HEK293T (cell line): ENCODE data around the gene OR2AE1.

Experiments
- CTCF ChIA-PET: fragments of 350-600 bp; formaldehyde crosslinking; extraction: SDS; loops from one replicate; lab custom pipeline; 2021; ENCODE audit warnings: antibody characterized with exemption, inconsistent platforms; lab: Yijun Ruan, JAX
- POLR2A ChIA-PET: fragments of 350-600 bp; formaldehyde crosslinking; extraction: SDS; loops from one replicate; lab custom pipeline; 2020; ENCODE audit warnings: antibody characterized with exemption, inconsistent platforms; lab: Yijun Ruan, JAX
- DNase-seq: peaks from one replicate; pipeline ENCODE4 v3.0.0; 2012; ENCODE audit warnings: mixed read lengths; ENCODE audit errors: extremely low spot score
- ARNT ChIP-seq: fragments of 450-650 bp; IDR thresholded peaks from 2 replicates; pipeline ENCODE4 v1.6.1; 2017; ENCODE audit warnings: mild to moderate bottlenecking
- BHLHE40 ChIP-seq: fragments of 450-650 bp; IDR thresholded peaks from 2 replicates; pipeline ENCODE4 v1.6.1; 2016; ENCODE audit warnings: mild to moderate bottlenecking, moderate library complexity, borderline replicate concordance
- CTBP1 ChIP-seq: fragments of 450-650 bp; IDR thresholded peaks from 2 replicates; pipeline ENCODE4 v1.6.1; 2016; ENCODE audit warnings: borderline replicate concordance
- ELF4 ChIP-seq: fragments of 450-650 bp; IDR thresholded peaks from 2 replicates; pipeline ENCODE4 v1.6.1; 2017; ENCODE audit warnings: antibody characterized with exemption
- FOXA1 ChIP-seq: fragments of 450-650 bp; IDR thresholded peaks from 2 replicates; pipeline ENCODE4 v1.6.1; 2016; ENCODE audit warnings: mild to moderate bottlenecking
- FOXK2 ChIP-seq: fragments of 450-650 bp; IDR thresholded peaks from 2 replicates; pipeline ENCODE4 v1.6.1; 2016; ENCODE audit warnings: mild to moderate bottlenecking
- FOXM1 ChIP-seq: fragments of 450-650 bp; IDR thresholded peaks from 2 replicates; pipeline ENCODE4 v1.6.1; 2017; ENCODE audit warnings: mild to moderate bottlenecking, borderline replicate concordance
- HDGF ChIP-seq: fragments of 450-650 bp; IDR thresholded peaks from 2 replicates; pipeline ENCODE4 v1.6.1; 2017; ENCODE audit warnings: antibody characterized with exemption, borderline replicate concordance
- L3MBTL2 ChIP-seq: fragments of 450-650 bp; conservative IDR thresholded peaks from 2 replicates; pipeline ENCODE4 v1.6.1; 2016; ENCODE audit warnings: mild to moderate bottlenecking
- LEF1 ChIP-seq: fragments of 450-650 bp; IDR thresholded peaks from 2 replicates; pipeline ENCODE4 v1.6.1; 2017; ENCODE audit warnings: mild to moderate bottlenecking, borderline replicate concordance
- NFRKB ChIP-seq: fragments of 450-650 bp; IDR thresholded peaks from 2 replicates; pipeline ENCODE4 v1.6.1; 2016; ENCODE audit warnings: mild to moderate bottlenecking, moderate library complexity
- SP1 ChIP-seq: fragments of 450-650 bp; IDR thresholded peaks from 2 replicates; pipeline ENCODE4 v1.6.1; 2017
- SUZ12 ChIP-seq: fragments of 450-650 bp; IDR thresholded peaks from 2 replicates; pipeline ENCODE4 v1.6.1; 2016; ENCODE audit warnings: mild to moderate bottlenecking
- TARDBP ChIP-seq: fragments of 450-650 bp; IDR thresholded peaks from 2 replicates; pipeline ENCODE4 v1.6.1; 2016
- ZNF384 ChIP-seq: fragments of 450-650 bp; IDR thresholded peaks from 2 replicates; pipeline ENCODE4 v1.6.1; 2016
- TF ChIP-seq, protein P1 (sequence below): fragments of 450-650 bp; IDR thresholded peaks from 2 replicates; pipeline ENCODE4 v1.6.1; 2016

Gene OR2AE1

DNA sequence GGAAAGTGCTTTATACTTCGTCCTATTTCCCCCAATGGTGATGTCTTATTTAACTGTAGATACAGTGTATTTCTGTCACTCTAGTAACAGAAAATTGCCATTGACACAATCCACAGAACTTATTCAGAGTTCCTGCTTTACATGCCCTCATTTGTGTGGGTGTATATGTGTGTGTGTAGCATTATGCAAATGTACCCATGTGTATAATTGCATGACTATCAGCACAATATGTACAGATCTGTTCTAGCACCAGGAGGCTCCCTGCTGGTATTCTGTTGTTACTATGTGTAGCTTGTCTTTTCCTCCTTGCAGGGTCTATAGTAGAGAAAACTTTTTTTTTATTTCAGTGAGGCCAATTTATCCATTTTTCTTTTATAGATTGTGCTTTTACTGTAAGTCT is 32.5 kb downstream of the OR2AE1 start:
- TF ChIP-seq FOXM1, result no peak
- TF ChIP-seq FOXA1, result no peak
- TF ChIP-seq, protein P1, sequence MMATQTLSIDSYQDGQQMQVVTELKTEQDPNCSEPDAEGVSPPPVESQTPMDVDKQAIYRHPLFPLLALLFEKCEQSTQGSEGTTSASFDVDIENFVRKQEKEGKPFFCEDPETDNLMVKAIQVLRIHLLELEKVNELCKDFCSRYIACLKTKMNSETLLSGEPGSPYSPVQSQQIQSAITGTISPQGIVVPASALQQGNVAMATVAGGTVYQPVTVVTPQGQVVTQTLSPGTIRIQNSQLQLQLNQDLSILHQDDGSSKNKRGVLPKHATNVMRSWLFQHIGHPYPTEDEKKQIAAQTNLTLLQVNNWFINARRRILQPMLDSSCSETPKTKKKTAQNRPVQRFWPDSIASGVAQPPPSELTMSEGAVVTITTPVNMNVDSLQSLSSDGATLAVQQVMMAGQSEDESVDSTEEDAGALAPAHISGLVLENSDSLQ, result no peak
- TF ChIP-seq LEF1, result no peak
- TF ChIP-seq ARNT, result no peak
- no peak for TF ChIP-seq SUZ12
- TF ChIP-seq CTBP1, result no peak
- no peak for TF ChIP-seq SP1
- no peak for TF ChIP-seq ELF4
- TF ChIP-seq TARDBP, result no peak
- TF ChIP-seq L3MBTL2, result no peak
- DNase-seq, result no peak
- ChIA-PET POLR2A (no interaction called here), CTCF (no interaction called here)

DNA sequence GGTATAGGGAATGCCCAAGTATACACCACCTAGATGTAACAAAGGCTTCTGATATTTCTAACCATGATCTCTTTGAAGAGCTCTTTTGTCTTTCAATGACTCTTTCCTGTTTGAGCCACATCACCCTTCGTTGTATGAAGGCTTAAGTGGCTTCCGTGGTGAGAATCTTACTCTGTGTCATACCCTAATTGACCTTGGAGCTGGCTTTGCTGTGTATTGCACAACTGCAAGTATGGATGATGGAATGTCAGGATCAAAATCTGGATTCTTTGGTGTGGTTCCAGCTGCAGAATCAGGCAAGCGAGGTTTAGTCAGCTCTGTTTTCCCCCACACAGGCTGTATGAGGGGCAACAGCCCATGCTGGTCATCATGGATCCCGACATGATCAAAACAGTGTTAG is 33.0 kb downstream of the OR2AE1 start:
- TF ChIP-seq LEF1, result no peak
- no peak for TF ChIP-seq FOXM1
- no peak for TF ChIP-seq ARNT
- no peak for TF ChIP-seq TARDBP
- TF ChIP-seq CTBP1, result no peak
- no peak for TF ChIP-seq NFRKB
- TF ChIP-seq, protein P1, result no peak
- TF ChIP-seq SP1, result no peak
- no peak for TF ChIP-seq L3MBTL2
- no peak for TF ChIP-seq ZNF384
- TF ChIP-seq ELF4, result no peak
- no peak for TF ChIP-seq HDGF
- TF ChIP-seq FOXK2, result no peak
- ChIA-PET POLR2A (no interaction called here), CTCF (no interaction called here)
- DNase-seq, result no peak

DNA sequence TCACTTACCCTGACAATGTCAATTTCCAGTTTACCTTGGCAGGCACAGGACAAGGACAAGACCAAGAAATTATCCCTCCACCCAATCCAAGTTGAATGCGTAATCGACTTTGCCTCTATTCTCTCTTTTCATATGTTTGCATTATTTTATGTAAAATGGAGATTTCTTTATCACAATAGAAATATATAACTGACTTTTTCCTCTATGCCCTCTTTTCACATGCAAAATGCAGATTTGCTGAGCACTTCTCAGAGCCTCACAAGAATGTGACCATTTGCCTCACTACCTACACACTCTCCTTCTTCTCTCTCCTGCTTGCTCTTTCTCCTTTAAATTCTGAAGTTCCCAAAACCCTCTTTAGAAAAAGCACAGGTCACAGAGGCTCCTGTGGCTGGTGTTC is 33.9 kb downstream of the OR2AE1 start:
- TF ChIP-seq ZNF384 (no peak), HDGF (no peak), TARDBP (no peak), ELF4 (no peak), BHLHE40 (no peak), ARNT (no peak), NFRKB (no peak), L3MBTL2 (no peak), SUZ12 (no peak), FOXK2 (no peak), LEF1 (no peak), SP1 (no peak), CTBP1 (no peak), FOXA1 (no peak), FOXM1 (no peak)
- TF ChIP-seq, protein P1, result no peak
- POLR2A ChIA-PET, result no interaction called here
- no peak for DNase-seq
- CTCF ChIA-PET, result no interaction called here

DNA sequence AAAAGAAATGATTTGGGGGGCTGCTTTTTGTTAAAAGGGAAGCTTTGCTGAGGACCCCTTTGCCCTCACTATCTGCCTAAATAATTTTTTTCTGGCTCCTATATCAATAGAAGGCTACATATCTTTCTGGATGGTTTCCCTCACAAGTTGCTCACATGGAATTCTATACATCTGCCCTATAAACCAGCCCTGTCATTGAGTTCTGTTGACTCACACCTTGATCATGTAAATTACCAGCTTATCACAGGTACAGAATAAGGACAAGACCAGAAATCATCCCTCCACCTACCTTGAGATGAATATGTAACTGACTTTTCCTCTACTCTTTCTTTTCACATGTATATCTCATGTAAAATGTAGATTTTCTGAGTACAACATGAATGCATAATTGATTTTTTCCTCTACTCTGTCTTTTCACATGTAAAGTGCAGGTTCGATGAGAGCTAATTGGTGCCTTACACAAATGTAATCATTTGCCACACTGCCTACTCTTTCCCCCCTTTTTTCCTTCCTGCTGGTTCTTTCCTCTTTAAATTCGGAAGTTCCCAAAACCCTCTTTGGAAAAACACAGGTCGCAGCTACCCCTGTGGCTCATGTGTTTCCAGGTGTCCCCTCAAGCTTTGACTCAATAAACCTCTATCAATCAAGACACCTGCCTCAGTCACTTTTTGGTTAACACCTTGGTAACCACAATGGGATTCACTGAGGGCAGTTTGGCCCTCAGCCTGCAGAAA is 36.5 kb downstream of the OR2AE1 start:
- no peak for DNase-seq
- POLR2A ChIA-PET, result no interaction called here

DNA sequence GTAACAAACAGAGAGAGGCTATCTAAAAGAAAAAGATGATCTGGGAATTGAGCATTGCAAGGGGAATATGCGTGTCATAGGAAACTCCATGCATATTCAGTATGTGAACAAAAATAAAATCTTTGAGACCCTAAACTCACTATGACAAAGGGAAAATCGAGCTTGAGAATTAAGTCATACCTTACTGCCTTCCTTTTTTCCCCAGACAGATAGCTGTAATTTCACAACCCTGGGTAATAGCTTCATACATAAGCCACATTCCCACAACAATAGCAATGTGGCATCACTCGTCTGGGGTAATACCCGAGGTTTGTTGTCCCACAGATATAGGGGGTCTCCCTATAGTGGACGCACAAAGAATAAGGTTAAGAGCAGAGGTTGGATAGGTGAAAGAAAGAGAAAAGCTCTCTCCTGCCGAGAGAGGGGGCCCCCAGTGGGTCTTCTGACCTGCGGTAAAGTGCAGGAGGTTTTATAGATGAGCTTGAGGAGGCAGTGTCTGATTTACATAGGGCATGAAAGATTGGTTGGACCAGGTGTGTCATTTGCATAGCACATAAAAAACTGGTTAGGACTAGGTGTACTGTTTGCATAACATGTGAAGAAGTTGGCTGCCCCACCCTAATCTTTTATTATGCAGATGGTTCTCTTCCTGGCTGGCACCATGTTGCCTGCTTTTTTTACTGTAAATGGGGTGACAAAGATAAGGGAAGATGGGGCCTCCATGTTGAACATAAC is 37.4 kb downstream of the OR2AE1 start:
- ChIA-PET CTCF (interaction anchor here (0.6 kb wide), 1 partner anchor 47 kb away, joined by 3 read pairs; no protein-coding TSS in a partner anchor), POLR2A (no interaction called here)

More for the DNA sequence above, 36.5 kb downstream of the OR2AE1 start:
- CTCF ChIA-PET, result interaction anchor here (0.6 to 1.1 kb wide), 3 partner anchors 11 to 208 kb away, joined by 3 to 4 read pairs (median 3); no protein-coding TSS in a partner anchor
- TF ChIP-seq, protein P1, result no peak
- TF ChIP-seq ELF4, result no peak
- no peak for TF ChIP-seq ZNF384
- no peak for TF ChIP-seq NFRKB
- no peak for TF ChIP-seq HDGF
- TF ChIP-seq CTBP1, result no peak

More for the DNA sequence above, 37.4 kb downstream of the OR2AE1 start:
- no peak for DNase-seq
- TF ChIP-seq FOXA1, result no peak
- no peak for TF ChIP-seq HDGF
- TF ChIP-seq CTBP1, result no peak
- no peak for TF ChIP-seq SP1
- TF ChIP-seq SUZ12, result no peak
- TF ChIP-seq, protein P1, result no peak
